UCSD-AML1 (cell line): ENCODE measurements around the gene A2M.

Experiments used
- DNase-seq: peaks from one replicate; lab custom pipeline; 2025; ENCODE audit not compliant: unreplicated experiment; lab: John Stamatoyannopoulos, UW

The A2M gene

DNA sequence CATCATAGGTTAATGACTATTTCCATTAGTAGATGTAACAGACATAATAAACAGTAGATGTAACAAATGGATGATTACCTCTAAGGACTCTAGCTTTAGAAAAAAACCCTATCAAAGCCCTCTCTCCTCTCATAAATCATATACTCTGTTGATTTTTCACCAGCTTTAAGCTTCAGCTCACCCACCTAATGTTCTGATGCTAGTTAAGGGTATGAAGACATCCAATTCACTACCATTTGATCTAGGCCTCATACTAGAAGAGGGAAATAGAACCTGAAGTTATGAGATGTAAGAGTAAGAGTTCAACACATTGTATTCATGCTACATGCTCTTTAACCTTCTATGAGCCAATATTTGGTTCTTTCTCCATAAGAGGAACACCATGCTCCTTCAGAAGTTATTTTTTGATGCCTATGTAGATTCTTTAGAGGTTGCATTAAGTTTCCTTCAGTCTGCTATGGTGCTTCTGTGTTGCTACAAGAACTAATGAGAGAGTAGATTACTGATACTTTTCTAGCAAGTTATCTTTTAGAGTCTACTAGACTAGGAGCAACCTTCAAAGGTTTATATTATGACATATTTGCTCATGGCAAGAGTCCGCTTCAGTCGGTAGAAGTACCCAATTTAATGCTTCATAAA, 16.0 kb downstream of the A2M start:
- DNase-seq, result no peak

DNA sequence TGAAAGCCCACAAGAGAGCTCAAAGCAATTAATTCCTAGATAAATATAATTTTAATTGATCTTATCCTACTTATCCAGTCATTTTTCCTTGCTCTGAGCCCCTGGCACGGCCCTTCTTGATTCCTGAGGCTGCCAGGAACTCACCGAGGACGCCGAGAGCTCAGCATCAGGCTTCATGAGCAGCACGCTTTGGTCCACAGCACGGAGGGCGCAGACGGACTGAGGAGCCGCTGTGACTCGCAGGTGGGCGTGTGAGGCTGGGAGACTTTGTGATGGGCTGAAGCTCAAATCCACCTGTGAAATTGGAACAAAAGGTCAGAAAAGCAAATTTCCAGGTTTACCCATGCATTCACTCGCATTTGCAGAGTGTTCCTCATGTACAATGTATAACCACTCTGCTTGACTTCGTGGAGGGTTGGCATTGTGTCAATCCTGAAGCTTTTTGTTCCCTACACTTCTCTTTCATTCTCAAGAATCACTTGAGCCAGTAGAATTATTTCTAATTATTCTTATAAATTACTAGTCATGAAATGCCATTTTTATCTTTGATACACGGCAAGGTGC, 17.2 kb downstream of the A2M start:
- no peak for DNase-seq

DNA sequence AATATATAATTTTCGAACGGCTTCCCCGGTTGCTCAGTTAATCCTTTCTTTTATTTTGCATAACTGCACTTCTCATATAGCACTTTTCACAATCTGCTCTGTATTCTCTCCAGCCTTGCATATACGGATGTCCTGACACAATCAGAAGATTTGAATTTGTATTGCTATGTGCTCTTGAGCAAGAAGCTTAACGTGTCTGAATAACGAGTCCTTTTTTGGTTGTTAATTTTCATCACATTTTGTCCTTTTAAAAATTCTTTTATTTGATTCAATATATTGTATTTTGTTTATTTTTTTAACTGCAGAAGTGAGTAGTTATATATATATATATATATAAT, 17.6 kb downstream of the A2M start:
- no peak for DNase-seq

DNA sequence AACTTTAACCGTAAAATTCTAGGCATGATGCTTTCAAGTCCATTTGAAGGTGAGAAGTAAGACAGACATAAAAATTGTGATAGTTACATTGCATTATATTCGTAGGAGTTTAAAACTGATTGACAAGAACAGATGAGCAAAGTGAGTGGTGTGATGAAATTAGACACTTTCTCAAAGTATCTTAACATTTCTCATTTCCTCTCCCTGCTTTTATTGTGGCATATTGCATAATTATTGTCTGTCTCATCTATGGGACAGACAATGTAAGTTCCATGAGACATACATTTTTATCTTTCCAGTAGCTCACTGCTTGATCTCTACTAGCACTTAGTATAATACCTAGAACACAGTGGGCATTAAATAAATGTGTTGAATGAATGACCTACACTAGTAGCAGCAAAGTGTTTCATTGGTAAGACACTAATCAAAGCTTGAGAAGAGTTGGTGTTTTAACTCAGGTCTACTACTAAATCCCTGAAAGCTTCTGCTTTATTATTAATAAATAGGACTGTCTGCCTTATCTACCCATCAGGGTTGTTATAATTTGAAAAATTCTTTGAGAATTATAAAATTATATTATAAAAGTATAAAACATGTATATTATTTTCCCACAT, 19.0 kb downstream of the A2M start:
- DNase-seq, result no peak

DNA sequence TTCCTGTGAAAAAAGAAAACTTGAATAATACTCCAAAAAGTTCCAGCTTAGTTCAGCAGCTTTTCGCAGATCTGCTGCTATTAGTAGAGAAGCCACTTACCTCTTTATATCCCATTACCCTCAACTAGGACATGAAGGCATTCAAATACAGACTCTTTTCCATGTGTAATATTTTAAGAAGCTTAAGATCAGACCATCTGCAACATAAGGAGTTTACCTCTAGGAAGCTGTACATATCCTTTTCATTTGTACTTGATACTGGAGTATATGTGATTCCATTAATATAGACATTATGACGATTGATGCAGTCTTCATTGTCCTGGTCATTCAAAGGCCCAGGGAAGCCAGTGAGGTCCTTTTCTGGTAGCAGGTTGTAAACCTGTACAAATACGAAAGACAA, 20.4 kb downstream of the A2M start:
- no peak for DNase-seq

DNA sequence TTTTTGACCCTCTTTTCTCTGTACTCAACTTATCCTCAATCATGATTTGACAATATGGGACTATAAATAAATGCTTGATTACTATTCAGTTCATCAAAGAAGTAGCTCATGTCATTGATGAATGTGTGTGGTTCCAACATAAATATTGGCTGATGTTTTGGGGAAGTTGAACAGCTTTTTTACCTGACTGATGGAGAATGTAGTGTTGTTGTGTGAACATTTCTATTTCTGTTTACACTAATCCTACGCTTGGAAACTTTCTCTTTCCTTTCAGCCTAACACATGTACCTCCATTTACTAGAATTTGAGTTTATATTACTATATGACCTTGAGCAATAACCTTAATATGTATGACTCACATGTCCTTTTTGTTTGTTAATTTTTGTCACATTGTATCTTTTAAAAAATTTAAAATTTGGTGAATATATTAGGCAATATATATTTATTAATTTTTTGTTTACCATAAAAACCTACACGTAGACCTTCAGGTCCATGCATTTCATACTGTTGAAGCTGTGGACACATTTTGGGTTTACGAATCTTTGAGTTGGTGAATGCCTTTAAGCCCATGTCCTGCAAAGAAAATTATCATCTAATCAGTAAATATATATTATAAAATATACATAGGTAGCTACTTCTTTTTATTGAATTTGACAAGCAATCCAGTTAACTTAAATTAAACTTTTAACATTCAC, 21.1 kb downstream of the A2M start:
- no peak for DNase-seq

DNA sequence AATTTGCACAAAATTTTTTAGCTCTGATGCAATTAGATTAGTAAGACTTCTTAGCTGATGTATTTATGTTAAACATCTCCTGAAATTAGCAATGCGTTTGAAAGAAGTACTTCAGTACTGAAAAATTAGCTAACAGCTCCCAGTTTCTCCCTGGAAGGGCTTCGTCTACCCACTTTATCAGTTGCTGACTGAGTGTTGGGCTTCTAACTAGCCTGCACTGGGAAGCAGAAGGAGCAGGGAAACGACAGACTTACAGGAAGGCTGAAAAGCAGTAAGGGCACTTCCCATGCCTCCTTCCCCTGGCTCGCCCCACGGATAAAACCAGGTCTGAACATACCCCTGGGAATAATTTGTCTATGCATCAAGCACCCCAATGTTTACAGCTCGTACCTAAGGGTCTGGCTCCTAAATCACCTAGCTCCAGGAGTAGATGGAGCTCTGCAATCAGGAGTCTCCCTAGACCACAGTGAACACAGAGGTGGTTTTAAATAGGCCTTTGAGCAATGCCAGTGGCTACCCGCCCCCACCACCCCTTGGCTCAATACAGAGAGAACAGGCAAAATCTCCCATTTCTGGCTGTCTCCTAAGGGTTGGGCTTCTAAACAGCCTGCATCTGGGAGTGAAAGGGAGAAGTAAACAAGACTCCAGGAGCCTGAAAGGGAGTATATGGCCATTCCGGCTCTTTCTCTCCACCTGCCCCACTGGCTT, 23.7 kb downstream of the A2M start:
- DNase-seq, result no peak

DNA sequence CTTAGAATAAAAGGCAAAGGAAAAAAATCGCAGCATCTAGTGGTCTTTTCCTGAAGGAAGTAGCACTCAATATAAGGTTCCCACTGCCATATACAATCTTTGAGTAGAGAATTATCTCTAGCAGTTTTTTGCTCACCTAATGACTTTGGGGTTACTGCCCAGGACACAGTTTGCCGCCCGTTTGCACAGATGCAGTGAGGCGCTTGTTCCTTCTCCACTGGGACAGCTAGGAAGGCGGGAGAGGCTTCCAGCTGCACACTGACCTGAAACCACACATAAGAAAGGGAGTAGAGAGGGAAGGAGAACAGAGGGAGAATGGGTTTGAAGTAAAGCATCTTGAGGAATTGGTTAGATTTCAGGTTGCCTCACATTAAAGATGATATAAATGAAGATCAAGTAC, 25.5 kb downstream of the A2M start:
- DNase-seq, result no peak

DNA sequence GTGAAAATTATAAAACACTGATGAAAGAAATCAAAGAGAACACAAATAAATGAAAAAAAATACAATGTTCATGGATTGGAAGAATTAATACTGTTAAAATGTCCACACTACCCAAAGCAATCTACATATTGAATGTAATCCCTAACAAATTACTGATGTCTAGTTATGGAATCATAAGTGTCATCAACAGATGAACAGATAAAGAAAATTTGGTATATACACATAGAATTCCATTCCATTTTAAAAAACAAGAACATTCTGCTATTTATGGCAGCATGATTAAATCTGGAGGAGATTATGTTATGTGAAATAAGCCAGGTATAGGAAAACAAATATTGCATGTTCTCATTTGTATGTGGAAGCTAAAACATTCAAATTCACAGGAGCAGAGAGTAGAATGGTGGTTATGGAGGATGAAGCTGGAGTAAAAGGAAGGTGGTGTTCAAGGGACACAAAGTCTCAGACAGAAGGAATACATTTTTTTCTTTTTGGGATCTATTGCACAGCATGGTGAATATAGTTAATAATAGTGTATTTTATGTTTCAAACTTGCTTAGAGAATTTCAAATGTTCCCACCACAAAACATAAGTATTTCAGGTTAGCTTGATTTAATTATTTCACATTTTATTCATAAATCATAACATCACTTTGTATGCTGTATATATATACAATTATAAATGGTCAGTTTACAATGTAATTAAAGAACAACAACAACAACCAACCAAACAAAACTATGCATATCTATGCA, 28.5 kb downstream of the A2M start:
- DNase-seq, result no peak

DNA sequence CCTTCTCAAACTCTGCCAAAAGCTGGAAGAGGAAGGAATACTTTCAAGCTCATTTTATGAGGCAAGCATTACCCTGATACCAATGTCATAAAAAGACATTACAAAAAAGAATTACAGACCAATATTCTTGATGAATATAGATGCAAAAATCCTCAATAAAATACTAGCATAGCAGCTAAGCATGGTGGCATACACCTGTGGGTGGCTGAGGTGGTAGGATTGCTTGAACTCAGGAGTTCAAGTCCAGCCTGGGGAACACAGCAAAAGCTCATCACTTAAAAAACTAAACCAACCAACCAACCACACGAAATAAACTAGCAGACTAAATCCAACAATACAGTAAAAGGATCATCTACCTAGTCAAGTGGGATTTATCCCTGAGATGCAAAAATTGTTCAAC, 29.6 kb downstream of the A2M start:
- DNase-seq, result no peak

DNA sequence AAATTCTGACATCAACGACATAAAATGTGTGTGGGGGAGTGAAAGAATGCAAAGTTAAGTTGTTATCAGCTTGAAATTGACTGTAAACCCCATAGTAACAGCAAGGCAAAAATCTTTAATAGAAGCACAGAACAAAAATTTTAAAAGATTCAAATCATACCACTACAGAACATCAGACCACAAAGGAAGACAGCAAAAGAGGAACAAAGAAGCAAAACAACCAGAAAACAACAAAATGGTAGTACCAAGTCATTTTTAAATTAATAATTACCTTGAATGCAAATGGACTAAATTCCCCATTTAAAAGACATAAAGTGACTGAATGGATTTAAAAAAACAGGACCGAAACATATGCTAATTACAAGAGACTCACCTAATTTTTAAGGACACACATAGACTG, 31.3 kb downstream of the A2M start:
- DNase-seq, result no peak

DNA sequence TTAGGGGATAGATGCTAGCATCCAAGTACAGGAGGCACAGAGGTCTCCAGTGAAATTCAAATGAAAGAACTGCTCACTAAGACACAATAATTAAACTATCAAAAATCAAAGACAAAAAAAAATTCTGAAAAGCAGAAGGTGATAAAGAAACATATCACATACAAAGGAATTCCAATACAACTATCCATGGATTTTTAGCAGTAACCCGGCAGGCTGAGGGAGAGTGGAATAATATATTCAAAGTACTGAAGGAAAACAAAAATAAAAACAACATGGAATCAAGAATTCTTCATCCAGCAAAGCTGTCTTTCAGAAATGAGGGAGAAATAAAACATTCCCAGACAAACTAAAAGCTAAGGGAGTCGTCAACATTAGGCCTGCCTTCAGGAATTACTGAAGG, 31.9 kb downstream of the A2M start:
- no peak for DNase-seq

DNA sequence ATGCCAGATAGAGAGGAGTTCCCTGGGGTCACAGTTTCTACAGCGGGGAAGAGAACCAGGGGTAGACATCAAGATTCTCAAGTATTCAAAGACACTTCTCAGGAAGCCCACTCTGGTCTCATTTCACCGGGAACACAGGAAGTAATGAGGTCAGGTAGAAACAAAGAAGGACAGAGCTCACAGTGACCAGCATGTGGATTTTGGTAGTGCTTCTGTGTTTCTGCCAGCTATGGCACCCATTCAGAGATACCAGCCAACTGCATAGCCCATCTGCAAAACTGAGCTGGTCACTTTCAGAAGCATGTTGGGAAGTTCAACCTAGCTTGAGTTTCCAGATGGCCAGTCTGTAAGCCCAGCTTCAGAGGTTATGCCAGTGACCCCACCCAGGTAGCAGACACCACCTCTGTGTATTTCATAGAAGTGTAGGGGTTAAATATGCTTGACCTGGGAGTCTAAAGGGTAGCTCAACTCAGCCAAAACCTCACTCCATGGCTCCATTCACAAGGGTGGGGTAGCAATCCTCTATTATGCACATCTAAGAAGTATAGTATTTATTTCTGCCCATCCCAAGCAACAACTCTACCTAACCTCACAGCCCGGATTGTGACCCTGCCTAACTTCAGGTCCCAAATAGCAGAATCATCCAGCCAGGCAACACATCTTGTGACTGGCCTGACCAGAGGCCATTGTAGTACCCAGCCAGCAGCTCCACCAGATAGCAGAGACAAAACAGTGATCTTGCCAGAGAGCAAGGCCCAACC, 33.9 kb downstream of the A2M start:
- no peak for DNase-seq

DNA sequence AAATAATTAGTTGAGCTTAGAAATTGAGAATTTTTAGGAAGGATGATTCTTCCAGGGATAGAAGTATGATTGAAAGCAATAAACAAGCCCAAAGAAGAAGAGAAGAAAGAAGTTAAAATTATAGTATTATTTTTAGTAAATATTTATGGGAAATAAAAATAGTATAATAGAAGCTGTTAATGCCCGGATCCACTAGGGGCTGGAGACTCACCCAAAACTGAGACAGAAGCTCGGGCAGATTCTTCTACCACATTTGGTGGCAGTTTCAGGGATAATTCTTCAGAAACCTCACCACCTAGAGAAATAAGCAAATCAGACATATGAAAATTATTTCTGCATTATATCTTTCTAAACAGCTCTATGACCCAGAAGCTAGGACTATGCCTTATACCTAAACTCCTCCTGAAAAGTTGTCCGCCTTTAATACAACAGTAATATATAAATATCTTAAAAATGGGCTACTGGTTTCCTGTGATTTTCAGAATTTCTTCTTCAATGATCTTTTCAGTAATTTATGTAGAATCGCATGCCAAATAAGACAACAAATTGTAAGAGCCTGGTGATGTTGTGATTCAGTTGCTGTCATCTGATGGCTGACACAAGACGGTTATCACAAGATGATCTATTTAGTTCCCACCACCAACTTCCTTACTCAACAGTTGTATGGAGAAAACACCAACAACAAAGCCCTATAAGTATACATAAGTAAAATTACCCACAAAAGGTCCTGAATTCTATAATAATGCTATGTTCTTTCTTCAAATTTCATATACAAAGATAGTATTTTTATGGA, 35.6 kb downstream of the A2M start:
- DNase-seq, result no peak

DNA sequence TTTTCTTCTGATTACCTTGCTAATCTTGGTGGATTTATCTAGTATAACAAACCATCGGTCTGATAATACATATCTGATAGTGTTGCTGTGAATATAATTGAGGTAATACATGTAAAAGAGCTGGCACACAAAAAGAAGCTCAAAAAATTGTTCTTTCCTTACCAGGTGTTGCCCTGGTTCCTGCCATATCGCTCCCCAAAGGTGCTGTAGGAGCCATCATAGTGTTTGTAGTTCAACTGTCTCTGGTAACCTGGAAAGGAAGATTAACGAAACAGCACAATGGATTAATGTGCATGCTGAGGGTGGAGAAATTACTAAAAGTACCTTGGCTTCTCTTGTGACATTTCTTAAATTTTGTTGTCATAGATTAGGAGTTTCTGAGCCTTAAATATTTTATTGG, 36.6 kb downstream of the A2M start:
- DNase-seq, result no peak

DNA sequence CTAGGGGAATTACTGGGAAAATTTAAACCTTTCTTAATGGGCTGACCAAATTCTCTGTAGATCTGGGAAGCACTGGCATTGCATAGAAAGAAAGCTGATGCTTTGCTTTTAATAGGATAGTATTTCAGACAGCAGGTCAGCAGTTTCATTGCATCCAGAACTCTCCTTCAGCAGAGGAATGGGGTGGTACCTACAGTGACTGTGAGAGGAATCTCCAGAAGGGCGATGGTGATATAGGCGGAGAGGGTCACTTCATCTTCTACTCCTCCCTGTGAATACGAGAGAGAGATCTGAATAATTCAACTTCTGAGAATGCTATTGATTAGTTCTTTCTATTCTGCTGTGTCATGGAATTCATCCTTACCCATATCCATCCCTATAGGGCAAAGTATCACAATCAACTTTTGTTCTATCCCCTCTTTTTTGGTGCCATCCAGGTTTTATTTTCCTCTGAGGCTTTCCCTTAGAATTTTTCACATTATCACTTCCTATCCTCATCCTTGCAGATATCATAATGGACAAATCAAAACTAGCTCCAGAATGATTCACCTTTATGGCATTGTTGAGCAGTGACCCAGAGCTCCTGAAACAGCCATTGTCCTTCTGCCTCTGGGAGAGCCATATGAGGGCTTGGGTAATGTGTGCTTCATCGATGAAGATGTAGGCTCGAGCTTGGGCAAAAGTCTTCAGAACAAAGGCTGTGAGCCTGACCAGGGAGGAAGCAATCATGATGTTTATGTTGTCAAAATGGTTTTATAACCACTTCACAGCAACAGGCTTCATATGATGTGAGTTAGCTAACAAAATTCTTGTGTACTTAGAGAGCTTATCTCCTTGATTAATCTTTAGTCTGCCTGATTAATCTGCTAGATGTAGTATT, 38.3 kb downstream of the A2M start:
- no peak for DNase-seq

DNA sequence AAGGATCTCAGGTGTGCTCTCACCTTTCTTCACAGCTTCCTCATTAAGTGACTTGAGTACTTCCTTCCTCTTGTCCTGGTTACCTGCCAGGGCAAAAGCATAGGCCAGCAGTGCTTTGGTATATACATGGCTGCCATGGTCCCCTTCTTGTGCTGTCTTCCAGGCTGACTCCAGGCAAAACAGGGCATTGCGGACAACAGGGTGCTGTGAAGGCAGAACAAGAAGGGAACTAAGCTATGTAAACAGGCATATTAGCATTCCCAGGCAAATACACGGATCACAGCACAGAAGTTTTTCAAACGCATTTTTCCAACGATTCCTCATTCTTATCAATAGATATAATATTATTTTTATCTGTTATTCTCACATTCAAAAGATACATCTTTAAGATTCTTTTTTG, 39.0 kb downstream of the A2M start:
- no peak for DNase-seq

DNA sequence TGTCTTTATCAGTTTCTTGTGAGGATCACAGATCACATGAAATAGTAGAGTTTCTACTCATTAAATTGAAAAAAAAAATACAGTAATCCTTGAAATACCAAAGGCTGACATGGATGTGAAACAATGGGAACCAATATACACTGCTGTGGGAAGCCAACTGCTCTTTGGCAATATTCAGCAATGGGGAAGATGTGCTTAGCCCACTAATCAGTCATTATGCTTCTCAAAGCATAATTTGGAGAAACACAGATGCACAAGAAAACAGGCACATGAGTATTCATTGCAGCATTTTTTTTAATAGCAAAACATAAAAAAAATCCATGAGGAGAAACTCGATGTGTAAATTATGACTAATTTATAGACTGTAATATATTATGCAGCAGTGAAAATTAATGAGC, 40.6 kb downstream of the A2M start:
- DNase-seq, result no peak
